HG03066 (cell line): Measurements from ENCODE around the gene UBASH3B.

Experiments used
- ATAC-seq: cut with Tn5 transposase; IDR thresholded peaks from one replicate; pipeline ENCODE4 v1.9.1; 2021; ENCODE audit warnings: low read depth; ENCODE audit not compliant: unreplicated experiment

UBASH3B gene

DNA sequence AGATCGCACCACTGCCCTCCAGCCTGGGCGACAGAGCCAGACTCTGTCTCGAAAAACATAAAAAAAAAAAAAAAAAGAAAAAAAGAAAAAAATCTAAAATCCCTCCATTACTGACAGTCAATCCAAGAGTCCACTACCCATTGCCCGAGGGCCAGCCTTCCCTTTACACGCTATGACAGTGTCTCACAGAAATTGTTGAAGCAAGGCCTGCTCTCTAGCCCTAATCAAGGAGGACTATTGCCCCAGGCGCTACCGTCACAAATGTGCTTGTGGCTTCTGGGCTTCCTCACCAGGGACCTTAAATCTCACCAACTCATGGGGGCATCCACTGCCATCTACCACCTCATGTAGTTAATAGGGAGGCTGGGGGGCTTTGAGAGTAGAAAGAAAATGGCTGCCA, 49.9 kb downstream of the UBASH3B start:
- ATAC-seq, result no peak

DNA sequence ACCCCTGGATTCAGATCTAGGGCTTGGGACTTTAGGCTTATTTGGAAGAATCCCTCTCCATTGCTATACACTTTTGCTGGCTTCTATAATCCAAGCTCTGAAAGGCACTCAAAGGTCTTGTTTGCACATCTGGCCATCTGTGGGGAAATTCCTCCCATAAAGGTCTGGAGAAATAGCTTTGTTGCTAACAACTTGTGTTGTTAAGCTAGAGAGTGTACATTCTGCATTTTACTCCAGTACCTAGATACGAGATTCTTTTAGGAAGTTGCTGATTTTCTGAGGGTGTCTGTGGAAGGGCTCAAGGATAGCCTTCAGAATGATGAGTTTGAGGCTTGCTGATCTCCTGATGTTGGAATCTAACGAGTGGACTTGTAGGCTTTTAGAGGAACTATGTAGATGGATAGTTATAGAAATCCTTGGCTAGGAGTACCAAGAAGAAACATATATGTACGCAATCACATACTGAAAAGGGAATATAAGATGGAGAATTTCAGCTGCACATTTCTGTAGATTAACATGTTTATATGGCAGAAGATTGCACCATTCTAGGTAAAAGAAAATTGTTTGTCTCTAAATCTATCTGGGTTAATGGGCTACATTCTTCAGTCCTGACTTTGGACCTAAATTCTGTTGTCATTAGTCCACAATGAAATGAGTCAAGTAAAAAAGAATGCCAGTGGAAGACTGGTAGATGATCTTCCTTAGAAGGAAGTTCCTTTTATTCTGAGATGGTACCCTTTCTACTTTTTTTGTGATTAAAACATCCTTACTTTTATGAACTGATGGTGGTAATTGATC, 51.0 kb downstream of the UBASH3B start:
- ATAC-seq, result no peak

GRCh38 chr11:122707111-122707510, 51.6 kb downstream of the UBASH3B start:
- ATAC-seq, result no peak

DNA sequence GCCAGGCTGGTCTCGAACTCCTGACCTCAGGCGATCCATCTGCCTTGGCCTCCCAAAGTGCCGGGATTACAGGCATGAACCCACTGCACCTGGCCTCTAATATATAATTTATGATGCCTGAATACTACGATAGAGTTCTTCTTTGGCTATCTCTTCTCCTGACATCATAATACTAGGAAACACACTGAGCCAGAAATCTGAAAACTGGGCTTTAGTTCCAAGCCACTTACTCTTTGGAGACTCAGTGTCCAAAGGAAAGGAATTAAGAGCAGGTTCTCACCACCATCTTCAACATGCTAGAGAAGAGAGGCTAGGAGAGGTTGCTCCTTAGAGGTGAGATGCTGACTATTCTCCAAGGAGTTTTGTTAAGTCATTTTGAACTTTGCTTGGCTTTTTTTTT, 52.4 kb downstream of the UBASH3B start:
- ATAC-seq, result no peak

- ATAC-seq, result no peak
Measured at GRCh38 chr11:122709039-122709760, 53.7 kb downstream of the UBASH3B start.

- no peak for ATAC-seq
Measured at GRCh38 chr11:122711362-122711761, 55.8 kb downstream of the UBASH3B start.

DNA sequence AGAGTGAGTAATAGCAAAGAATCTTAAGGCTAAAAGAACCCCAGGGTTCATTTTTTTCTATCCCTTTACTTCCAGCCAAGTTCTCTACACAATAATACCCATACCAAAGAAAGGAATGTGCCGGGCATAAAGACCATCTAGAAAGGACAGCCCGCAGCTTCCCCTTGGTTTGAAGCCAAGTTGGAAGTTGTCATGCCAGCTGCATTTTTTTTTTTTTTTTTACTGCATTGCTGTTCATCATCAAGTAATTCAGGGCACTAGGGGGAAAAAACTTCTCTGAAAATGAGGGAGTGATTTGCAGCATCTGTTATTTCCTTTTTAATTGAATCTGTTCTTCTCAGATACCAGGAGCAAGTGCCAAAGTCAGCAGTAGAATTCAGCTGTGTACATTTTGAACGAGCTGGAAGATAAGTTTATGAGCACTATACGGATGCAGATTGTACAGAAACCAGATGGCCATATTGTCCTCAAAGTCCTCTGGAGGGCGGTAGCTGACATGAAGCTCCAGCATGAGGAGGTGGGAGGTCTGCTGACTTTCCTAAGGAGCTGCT, 56.4 kb downstream of the UBASH3B start:
- no peak for ATAC-seq

- ATAC-seq, result no peak
Measured at GRCh38 chr11:122714004-122714403, 58.5 kb downstream of the UBASH3B start.

DNA sequence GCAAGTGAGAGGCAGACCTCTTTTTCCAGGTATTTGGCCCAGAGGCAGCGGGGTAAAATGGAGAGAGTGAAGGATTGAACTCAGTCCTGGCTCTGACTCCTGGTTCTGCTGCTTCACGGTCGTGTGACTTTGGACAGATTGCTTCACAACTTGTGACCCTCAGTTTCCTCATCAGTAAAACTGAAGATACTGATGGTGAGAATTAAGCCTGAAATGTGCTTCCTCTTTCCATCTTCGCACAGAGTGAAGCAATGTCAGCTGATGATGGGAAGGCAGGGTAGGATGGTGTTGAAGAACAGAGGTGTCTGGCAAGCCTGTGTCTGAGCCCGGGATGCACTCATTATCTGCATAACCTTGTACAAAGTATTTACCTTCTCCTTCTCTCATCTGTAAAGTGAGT, 59.0 kb downstream of the UBASH3B start:
- no peak for ATAC-seq

DNA sequence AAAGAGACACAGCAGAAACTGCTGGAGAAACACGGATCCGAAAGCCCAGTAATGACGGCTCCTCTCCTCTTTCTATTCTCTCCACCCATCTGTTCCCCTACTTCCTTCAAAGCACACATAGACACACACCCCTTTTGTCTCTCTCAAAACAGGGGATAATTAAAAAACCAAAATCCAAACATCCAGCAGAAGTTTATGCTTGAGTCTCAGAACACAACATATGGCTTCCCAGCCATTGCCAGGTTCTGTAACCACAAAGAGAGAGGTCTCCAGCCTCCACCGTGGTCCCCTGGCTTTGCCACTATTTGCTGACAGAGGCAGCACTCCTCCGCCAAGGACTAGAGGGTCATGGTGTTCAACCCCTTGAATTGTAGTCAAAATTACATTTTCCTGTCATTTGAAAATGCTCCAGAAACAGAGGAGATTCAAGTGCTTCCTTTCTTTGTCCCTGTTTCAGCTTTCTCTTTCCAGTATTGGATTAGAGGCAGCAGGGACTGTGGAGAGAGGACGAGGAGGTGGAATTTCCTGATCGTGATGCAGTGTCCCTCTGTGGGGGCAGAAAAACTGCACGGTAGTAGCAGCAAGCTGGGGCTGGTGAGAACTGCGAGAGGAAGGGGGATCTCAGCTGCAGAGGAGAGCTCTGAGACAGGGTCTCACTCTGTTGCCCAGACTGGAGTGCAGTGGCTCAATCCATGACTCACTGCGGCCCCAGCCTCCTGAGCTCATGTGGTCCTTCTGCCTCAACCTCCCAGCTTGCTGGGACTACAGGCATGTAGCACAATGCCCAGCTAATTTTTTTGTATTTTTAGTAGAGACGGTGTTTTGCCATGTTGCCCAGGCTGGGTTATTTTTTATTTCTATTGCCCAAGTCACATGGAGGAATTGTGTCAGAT, 60.3 kb downstream of the UBASH3B start:
- no peak for ATAC-seq

- ATAC-seq, result peak; percentile 83
Measured at GRCh38 chr11:122717264-122717867, 61.8 kb downstream of the UBASH3B start.

DNA sequence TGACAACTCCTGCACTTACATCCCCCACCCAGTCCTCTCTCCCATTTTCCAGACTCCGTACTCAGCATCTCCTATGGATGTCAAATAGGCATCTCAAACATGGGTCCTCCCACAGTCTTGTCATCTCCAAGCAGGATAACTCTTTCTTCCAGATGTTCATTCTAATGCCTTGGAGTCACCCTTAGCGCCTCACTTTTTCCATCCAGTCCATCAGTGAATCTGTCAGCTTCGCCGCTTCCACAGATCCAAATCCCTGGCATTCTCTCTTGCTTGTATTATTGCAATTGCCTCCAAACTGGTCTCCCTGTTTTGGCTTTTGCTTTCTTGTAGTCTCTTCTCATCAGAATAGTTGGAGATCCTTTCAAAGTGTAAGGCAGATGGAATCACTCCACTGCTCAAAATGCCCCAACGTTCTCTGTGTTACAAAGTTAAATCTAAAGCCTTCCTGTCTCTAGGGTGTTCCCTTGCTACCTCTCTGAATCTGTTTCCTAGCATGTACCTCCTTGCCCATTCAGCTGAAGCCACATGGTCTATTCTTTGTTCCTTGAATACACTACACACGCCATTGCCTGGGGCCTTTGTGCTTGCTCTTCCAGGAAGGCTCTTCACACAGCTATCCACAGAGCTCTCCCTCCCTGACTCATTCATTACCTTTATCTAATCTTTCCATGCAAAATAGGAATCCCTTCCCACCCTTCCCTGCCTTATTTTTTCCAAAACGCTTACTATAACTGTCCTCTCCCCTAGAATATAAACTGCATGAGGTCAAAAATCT, 64.8 kb downstream of the UBASH3B start:
- no peak for ATAC-seq

DNA sequence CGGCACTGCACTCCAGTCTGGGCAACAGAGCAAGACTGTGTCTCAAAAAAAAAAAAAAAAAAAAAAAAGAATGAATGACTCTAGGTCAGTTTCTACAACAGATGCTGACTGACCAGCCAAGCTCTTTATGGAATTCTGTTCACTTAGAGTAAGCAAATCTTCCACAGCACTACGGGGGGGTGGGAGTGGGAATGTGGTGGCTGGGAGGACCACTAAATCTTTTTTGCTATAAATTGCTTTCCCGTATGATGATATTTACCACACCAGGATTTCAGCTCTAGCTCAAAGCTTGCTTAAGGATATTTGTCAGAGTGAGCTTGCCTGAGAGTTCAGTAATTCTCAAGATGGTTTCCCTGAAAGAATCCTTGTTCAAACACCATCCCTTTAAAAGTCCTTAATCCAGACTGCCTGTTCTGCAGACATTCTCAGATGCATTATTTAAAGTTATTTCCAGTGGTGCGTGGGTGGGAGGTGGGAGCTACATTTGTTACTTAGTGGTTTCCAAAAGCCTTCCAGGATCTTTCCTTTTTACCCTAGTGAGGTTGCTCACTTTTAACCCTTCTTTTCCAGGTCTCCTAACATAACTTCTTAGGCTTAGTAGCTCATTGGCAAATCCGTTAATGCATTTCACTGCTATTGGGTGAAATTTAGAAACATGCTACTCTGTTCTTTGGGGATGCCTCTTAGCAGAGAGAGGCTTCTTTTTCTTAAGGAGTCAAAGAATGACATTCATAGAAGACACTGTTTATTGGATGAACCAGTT, 65.9 kb downstream of the UBASH3B start:
- ATAC-seq, result no peak

DNA sequence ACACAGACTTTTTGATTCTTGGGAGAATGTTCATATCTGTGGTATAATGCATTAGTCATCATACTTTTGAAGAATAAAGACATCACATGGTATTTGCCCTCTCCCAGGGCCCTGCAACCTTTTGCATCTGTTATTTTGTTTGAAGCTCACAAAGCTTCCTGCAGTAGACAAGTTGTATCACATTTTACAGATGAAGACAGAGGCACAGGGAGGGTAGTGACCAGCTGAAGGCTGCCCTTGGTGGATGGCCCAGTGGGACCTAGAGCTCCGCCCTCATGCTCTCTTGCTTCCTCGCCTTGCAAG, 66.4 kb downstream of the UBASH3B start:
- ATAC-seq, result no peak

- no peak for ATAC-seq
Measured at GRCh38 chr11:122723106-122723505, 67.6 kb downstream of the UBASH3B start.

GRCh38 chr11:122723576-122723975, 68.1 kb downstream of the UBASH3B start:
- no peak for ATAC-seq

DNA sequence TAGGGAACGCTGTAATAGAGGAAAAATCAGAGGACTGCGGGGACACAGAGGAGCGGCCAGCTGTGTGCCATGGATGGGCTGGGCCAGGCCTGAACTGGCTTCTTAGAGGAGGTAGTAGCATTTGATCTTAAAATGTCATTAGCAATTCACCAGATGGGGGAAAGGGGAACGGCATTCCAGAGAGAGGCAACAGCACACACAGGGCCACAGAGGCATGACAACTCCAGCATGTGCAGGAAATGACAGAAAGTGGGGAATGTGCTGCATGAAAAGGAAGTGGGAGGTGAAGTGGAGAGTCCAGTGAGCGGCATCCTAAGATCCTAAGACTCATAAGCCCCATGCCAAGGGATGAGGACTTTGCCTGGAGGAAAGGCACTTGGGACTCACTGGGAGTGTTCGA, 69.0 kb downstream of the UBASH3B start:
- ATAC-seq, result no peak

DNA sequence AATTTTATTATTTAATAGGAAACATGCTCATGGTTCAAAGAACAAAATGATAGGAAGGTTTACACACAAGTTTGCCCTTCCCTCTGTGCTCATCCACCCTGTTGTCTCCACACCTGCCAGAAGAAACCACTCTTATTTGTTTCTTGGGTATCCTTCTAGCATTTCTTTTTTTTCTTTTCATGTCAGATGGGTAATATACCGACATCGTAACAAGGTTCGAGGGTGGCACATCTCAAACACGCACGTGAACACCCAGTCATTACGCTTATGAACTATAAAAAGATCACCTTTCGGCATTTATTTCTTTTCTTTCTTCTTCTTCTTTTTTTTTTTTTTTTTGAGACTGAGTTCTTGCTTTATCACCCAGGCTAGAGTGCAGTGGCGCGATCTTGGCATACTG, 70.5 kb downstream of the UBASH3B start:
- ATAC-seq, result no peak
